IPS-18c (cell line): ENCODE results near the gene MOV10L1.

Experiments used
- H3K4me3 ChIP-seq: 2 replicates; pipeline ENCODE4 v1.7.0; 2013; ENCODE audit warnings: low read depth, mild to moderate bottlenecking, low read length, moderate library complexity; ENCODE audit not compliant: insufficient read depth
- H3K9me3 ChIP-seq: one replicate; pipeline ENCODE4 v1.6.1; 2013; ENCODE audit warnings: mild to moderate bottlenecking, low read length, moderate library complexity; ENCODE audit not compliant: control insufficient read depth, insufficient read depth

Gene MOV10L1

GRCh38 chr22:50072167-50072555 is 17.6 kb upstream of the MOV10L1 start:
- Histone ChIP-seq H3K4me3 (no peak overlapping the region), H3K9me3 (no peaks in the 10 kb centered on the region)

- H3K9me3 ChIP-seq: no peaks in the 10 kb centered on the region
- no peak overlapping the region for H3K4me3 ChIP-seq
Measured at GRCh38 chr22:50072714-50073538, 16.9 kb upstream of the MOV10L1 start.

- Histone ChIP-seq H3K4me3 (no peak overlapping the region), H3K9me3 (no peaks in the 10 kb centered on the region)
Measured at GRCh38 chr22:50074056-50074455, 15.8 kb upstream of the MOV10L1 start.

- no peaks in the 10 kb centered on the region for H3K9me3 ChIP-seq
- no peak overlapping the region for H3K4me3 ChIP-seq
Measured at GRCh38 chr22:50074551-50075530, 15.0 kb upstream of the MOV10L1 start.

- H3K9me3 ChIP-seq: no peaks in the 10 kb centered on the region
- H3K4me3 ChIP-seq: no peak overlapping the region
Measured at GRCh38 chr22:50076646-50077535, 12.9 kb upstream of the MOV10L1 start.

GRCh38 chr22:50078246-50078645 is 11.6 kb upstream of the MOV10L1 start:
- H3K9me3 ChIP-seq: no peaks in the 10 kb centered on the region

GRCh38 chr22:50078761-50079160 is 11.0 kb upstream of the MOV10L1 start:
- no peak overlapping the region for H3K4me3 ChIP-seq
- no peaks in the 10 kb centered on the region for H3K9me3 ChIP-seq

More at GRCh38 chr22:50078246-50078645, 11.6 kb upstream of the MOV10L1 start:
- no peak overlapping the region for H3K4me3 ChIP-seq

- H3K9me3 ChIP-seq: no peaks in the 10 kb centered on the region
- H3K4me3 ChIP-seq: no peak overlapping the region
Measured at GRCh38 chr22:50080077-50080465, 9.7 kb upstream of the MOV10L1 start.

- no peaks in the 10 kb centered on the region for H3K9me3 ChIP-seq
- no peak overlapping the region for H3K4me3 ChIP-seq
Measured at GRCh38 chr22:50081426-50082196, 8.2 kb upstream of the MOV10L1 start.

- Histone ChIP-seq H3K4me3 (no peak overlapping the region), H3K9me3 (no peaks in the 10 kb centered on the region)
Measured at GRCh38 chr22:50082197-50082715, 7.5 kb upstream of the MOV10L1 start.

- no peak overlapping the region; the same call in 1 of the 2 replicates for H3K4me3 ChIP-seq
- H3K9me3 ChIP-seq: no peaks in the 10 kb centered on the region
Measured at GRCh38 chr22:50082961-50083461, 6.8 kb upstream of the MOV10L1 start.

- Histone ChIP-seq H3K9me3 (no peaks in the 10 kb centered on the region), H3K4me3 (no peak overlapping the region; the same call in 1 of the 2 replicates)
Measured at GRCh38 chr22:50083462-50084079, 6.2 kb upstream of the MOV10L1 start.

- no peak overlapping the region for H3K4me3 ChIP-seq
- H3K9me3 ChIP-seq: no peaks in the 10 kb centered on the region
Measured at GRCh38 chr22:50084080-50084477, 5.7 kb upstream of the MOV10L1 start.

- Histone ChIP-seq H3K9me3 (no peaks in the 10 kb centered on the region), H3K4me3 (no peak overlapping the region)
Measured at GRCh38 chr22:50084614-50085021, 5.2 kb upstream of the MOV10L1 start.

GRCh38 chr22:50085211-50085972 is 4.4 kb upstream of the MOV10L1 start, which contains the start of gene MLC1:
MLC1 (minus strand) TSS chr22:50085426; CDS start chr22:50084902, 524 bp downstream.
- no peak within 1 kb of the TSS for H3K4me3 ChIP-seq

More at GRCh38 chr22:50085211-50085972, 4.4 kb upstream of the MOV10L1 start, which contains the start of gene MLC1:
- no peaks in the 10 kb centered on the region for H3K9me3 ChIP-seq
